ENCODE data around the gene AASS.
"Not testable (repeated sequence)": the region's sequence is repeated elsewhere in the genome, so short reads cannot be mapped to it uniquely, and the experiment has no call there.

The AASS gene

GRCh38 chr7:122143751-122144711, at the start of gene AASS:
AASS (minus strand) TSS chr7:122144249; CDS start chr7:122133726, 10,523 bp downstream.
- peak; percentile 58 for DNase-seq (ENCODE audit: low read depth)

GRCh38 chr7:122188785-122189184, 44.7 kb upstream of the AASS start:
- DNase-seq (ENCODE audit: low read depth), result no peak

- no peak for DNase-seq (ENCODE audit: low read depth)
Measured at GRCh38 chr7:122183106-122183505, 39.1 kb upstream of the AASS start.

GRCh38 chr7:122182081-122182480, 38.0 kb upstream of the AASS start:
- no peak for DNase-seq (ENCODE audit: low read depth)

GRCh38 chr7:122172144-122172543, 28.1 kb upstream of the AASS start:
- not testable (repeated sequence) for DNase-seq (ENCODE audit: low read depth)

- no peak for DNase-seq (ENCODE audit: low read depth)
Measured at GRCh38 chr7:122166740-122167139, 22.7 kb upstream of the AASS start.

- no peak for DNase-seq (ENCODE audit: low read depth)
Measured at GRCh38 chr7:122166275-122166674, 22.2 kb upstream of the AASS start.

- DNase-seq (ENCODE audit: low read depth), result no peak
Measured at GRCh38 chr7:122161628-122162027, 17.6 kb upstream of the AASS start.

- no peak for DNase-seq (ENCODE audit: low read depth)
Measured at GRCh38 chr7:122155566-122155965, 11.5 kb upstream of the AASS start.

- DNase-seq (ENCODE audit: low read depth), result no peak
Measured at GRCh38 chr7:122148878-122149277, 4.8 kb upstream of the AASS start.

- DNase-seq (ENCODE audit: low read depth), result no peak
Measured at GRCh38 chr7:122148081-122148480, 4.0 kb upstream of the AASS start.

GRCh38 chr7:122145937-122146645, 2.0 kb upstream of the AASS start:
- no peak for DNase-seq (ENCODE audit: low read depth)

- DNase-seq (ENCODE audit: low read depth), result no peak
Measured at GRCh38 chr7:122143376-122143750, 686 bp downstream of the AASS start.

- no peak for DNase-seq (ENCODE audit: low read depth)
Measured at GRCh38 chr7:122140918-122141317, 3.1 kb downstream of the AASS start.

- no peak for DNase-seq (ENCODE audit: low read depth)
Measured at GRCh38 chr7:122137251-122138077, 6.6 kb downstream of the AASS start.

GRCh38 chr7:122136639-122137245, 7.3 kb downstream of the AASS start:
- DNase-seq (ENCODE audit: low read depth), result no peak

- no peak for DNase-seq (ENCODE audit: low read depth)
Measured at GRCh38 chr7:122136078-122136477, 8.0 kb downstream of the AASS start.

- no peak for DNase-seq (ENCODE audit: low read depth)
Measured at GRCh38 chr7:122135275-122135674, 8.8 kb downstream of the AASS start.

- DNase-seq (ENCODE audit: low read depth), result not testable (repeated sequence)
Measured at GRCh38 chr7:122134793-122135192, 9.3 kb downstream of the AASS start.

- no peak for DNase-seq (ENCODE audit: low read depth)
Measured at GRCh38 chr7:122133477-122133876, 10.6 kb downstream of the AASS start.

GRCh38 chr7:122132341-122132740, 11.7 kb downstream of the AASS start:
- DNase-seq (ENCODE audit: low read depth), result no peak

- no peak for DNase-seq (ENCODE audit: low read depth)
Measured at GRCh38 chr7:122123746-122124145, 20.3 kb downstream of the AASS start.
